Panc1 (cell line): Measurements from ENCODE around the gene SLC2A1. TPM values are rescaled to one million over a fixed set of nuclear protein-coding genes. Genes with fewer than 3 reads are reported as not detected.

Experiments used
- ATAC-seq: fragments of 200-7000 bp; cut with Tn5 transposase; 2 replicates; pipeline ENCODE4 v1.9.1; 2020; ENCODE audit warnings: mild to moderate bottlenecking, moderate library complexity
- BruUV-seq: library from RNA; stranded (reverse); fragments of 400-500 nt; replicated peaks from 2 replicates; lab custom pipeline; 2021; lab: Mats Ljungman, UMichigan
- CTCF ChIA-PET: fragments of 300-600 bp; sonication (Branson Sonifier 250); formaldehyde crosslinking; loops from one replicate; lab custom pipeline; 2022; ENCODE audit warnings: antibody characterized with exemption; lab: Charles Lee
- POLR2A ChIA-PET: fragments of 300-600 bp; sonication (Branson Sonifier 250); formaldehyde crosslinking; loops from one replicate; lab custom pipeline; 2022; ENCODE audit warnings: antibody characterized with exemption; lab: Charles Lee
- DNase-seq: peaks from one replicate; pipeline ENCODE4 v3.0.0-alpha.2; 2010; ENCODE audit warnings: low read depth, low spot score
- H3K27ac ChIP-seq: 2 replicates; pipeline ENCODE4 v1.5.1; 2011; ENCODE audit warnings: mild to moderate bottlenecking, low read length, inconsistent platforms
- H3K27me3 ChIP-seq: fragments of 200-500 bp; sonication (Bioruptor generic); 2 replicates; pipeline ENCODE4 v1.6.0; 2014; ENCODE audit warnings: low read length, inconsistent platforms; ENCODE audit not compliant: control insufficient read depth, insufficient read depth
- H3K36me3 ChIP-seq: fragments of 200-500 bp; sonication (Bioruptor generic); 2 replicates; pipeline ENCODE4 v1.5.1; 2014; ENCODE audit warnings: inconsistent platforms, mild to moderate bottlenecking, low read length, moderate library complexity; ENCODE audit not compliant: control insufficient read depth, insufficient read depth
- H3K4me1 ChIP-seq: 2 replicates; pipeline ENCODE4 v1.5.1; 2011; ENCODE audit warnings: inconsistent platforms, mild to moderate bottlenecking, low read length, moderate library complexity; ENCODE audit not compliant: control insufficient read depth, insufficient read depth
- H3K4me3 ChIP-seq, 2 experiments: 2 replicates each; pipeline ENCODE4 v1.5.1; 2011 to 2012; ENCODE audit warnings: low read depth in 2 of 2, low read length in 2 of 2, mild to moderate bottlenecking in 2 of 2, inconsistent platforms in 1 of 2, moderate library complexity in 1 of 2
- H3K9me3 ChIP-seq: fragments of 200-500 bp; sonication (Bioruptor generic); 2 replicates; pipeline ENCODE4 v1.5.1; 2014; ENCODE audit warnings: low read depth, mild to moderate bottlenecking, inconsistent platforms, low read length, moderate library complexity; ENCODE audit not compliant: control insufficient read depth, insufficient read depth
- POLR2AphosphoS5 ChIP-seq: IDR thresholded peaks from 2 replicates; pipeline ENCODE4 v1.6.1; 2012; ENCODE audit warnings: mild to moderate bottlenecking, low read depth, low read length, moderate library complexity
- REST ChIP-seq, 2 experiments: IDR thresholded peaks; 2 replicates each; pipeline ENCODE4 v1.6.1; 2011 to 2012; ENCODE audit warnings: low read depth in 2 of 2, control low read depth in 1 of 2, low read length in 1 of 2, mild to moderate bottlenecking in 1 of 2, moderate library complexity in 1 of 2; ENCODE audit not compliant: insufficient read depth in 1 of 2
- SIN3A ChIP-seq: IDR thresholded peaks from 2 replicates; pipeline ENCODE4 v1.6.1; 2012; ENCODE audit warnings: low read depth, mild to moderate bottlenecking, low read length, moderate library complexity, borderline replicate concordance; ENCODE audit not compliant: insufficient read depth
- TCF7L2 ChIP-seq: IDR thresholded peaks from 2 replicates; pipeline ENCODE4 v1.6.1; 2011; ENCODE audit warnings: mild to moderate bottlenecking, low read depth, low read length, inconsistent platforms
- in situ Hi-C: cut with HindIII; loops from 2 replicates; pipeline ENCODE4 v1.10.0; 2016; ENCODE audit warnings: low sequenced_read_pairs, low pct_unique_long_range_greater_than_20kb
- intact Hi-C: fragments of 100-400 bp; cut with micrococcal nuclease; formaldehyde crosslinking; loops from one replicate; pipeline ENCODE4 v1.10.0; 2022; ENCODE audit not compliant: unreplicated experiment
- total RNA-seq: library from RNA; stranded (reverse); gene quantifications from one replicate; pipeline ENCODE4 v1.2.1, GENCODE V29; 2021; ENCODE audit not compliant: unreplicated experiment
- TF ChIP-seq, protein P1 (sequence below): fragments of 450-650 bp; IDR thresholded peaks from 2 replicates; pipeline ENCODE4 v1.5.1; 2017; ENCODE audit warnings: mild to moderate bottlenecking

SLC2A1 gene
- total RNA-seq, 1 experiment from 2014 or later: 32.9 TPM

DNA sequence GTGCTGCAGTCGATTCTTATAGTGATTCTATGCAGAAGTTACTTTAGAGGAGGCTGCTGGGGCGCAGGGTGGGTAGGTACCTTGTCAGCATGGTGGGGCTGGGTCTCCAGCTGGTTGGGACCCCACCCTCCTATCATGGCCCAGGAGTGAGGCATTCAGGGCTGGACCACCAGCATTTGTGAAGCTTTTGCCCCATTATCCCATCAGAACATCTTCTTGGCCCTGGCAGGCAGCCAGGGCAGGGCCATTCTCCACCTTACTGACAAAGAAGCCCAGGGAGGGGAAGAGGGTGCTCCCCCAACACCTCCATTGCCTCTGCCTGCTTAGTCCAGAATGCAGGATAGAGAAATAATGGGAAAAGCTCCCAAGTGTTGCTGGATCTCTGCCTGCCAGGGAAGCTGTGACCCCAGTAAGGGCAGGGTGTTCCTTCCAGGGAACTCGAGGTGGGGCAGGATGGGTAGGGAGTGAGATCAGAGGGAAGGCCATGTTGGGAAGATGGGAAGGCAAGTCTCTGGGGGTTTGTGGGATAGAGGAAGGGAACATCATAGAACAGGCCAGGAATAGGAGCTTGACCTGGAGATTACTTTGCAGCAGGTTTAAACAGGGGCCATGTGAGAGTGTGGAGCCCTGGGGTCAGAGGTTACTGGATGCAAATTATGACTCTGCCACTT is 16.2 kb upstream of the SLC2A1 start:
- intact Hi-C loops: no loop called here
- no peak for TF ChIP-seq REST (IDR thresholded peaks at IDR 0.05; ENCODE audit: insufficient read depth in 1 of 2, low read depth in 2 of 2, low read length in 1 of 2)
- no peak for TF ChIP-seq SIN3A
- no peak for TF ChIP-seq TCF7L2
- no peak for TF ChIP-seq POLR2AphosphoS5
- TF ChIP-seq, protein P1, sequence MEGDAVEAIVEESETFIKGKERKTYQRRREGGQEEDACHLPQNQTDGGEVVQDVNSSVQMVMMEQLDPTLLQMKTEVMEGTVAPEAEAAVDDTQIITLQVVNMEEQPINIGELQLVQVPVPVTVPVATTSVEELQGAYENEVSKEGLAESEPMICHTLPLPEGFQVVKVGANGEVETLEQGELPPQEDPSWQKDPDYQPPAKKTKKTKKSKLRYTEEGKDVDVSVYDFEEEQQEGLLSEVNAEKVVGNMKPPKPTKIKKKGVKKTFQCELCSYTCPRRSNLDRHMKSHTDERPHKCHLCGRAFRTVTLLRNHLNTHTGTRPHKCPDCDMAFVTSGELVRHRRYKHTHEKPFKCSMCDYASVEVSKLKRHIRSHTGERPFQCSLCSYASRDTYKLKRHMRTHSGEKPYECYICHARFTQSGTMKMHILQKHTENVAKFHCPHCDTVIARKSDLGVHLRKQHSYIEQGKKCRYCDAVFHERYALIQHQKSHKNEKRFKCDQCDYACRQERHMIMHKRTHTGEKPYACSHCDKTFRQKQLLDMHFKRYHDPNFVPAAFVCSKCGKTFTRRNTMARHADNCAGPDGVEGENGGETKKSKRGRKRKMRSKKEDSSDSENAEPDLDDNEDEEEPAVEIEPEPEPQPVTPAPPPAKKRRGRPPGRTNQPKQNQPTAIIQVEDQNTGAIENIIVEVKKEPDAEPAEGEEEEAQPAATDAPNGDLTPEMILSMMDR: no peak
- H3K9me3 ChIP-seq: no peaks in the 10 kb centered on the region
- BruUV-seq: no TSS peak
- no peak overlapping the region for H3K27ac ChIP-seq
- ATAC-seq (no peak), DNase-seq (no peak)
- ChIA-PET POLR2A (interaction anchor here (0.6 kb wide), 1 partner anchor 296 kb away, joined by 5 read pairs; no protein-coding TSS in a partner anchor), CTCF (no interaction called here)
- no peaks in the 10 kb centered on the region for H3K36me3 ChIP-seq
- H3K4me3 ChIP-seq: no peak overlapping the region
- no peaks in the 10 kb centered on the region for H3K4me1 ChIP-seq
- no peaks in the 10 kb centered on the region for H3K27me3 ChIP-seq
- in situ Hi-C loops: no loop called here

DNA sequence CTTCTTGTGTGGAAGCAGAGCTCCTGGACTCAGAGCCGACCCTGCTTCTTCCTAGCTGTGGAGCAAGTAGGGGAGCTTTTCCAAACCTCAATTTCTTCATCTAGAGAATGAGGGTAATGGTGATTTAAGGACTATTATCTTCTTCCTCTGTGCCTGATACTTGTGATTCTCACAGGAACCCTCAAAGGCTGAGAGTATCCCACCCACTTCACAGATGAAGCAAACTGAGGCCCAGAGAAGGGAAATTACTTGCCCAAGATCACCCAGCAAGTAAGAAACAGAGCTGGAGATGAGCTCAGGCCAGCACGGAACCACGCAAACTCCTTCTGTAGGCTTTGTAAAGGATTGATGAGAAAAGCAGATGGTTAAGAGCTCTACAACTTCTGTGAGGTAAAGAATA is 15.1 kb upstream of the SLC2A1 start:
- CTCF ChIA-PET: no interaction called here

More for the DNA sequence above, 15.1 kb upstream of the SLC2A1 start:
- no peak overlapping the region for H3K4me3 ChIP-seq
- H3K36me3 ChIP-seq: no peaks in the 10 kb centered on the region
- POLR2A ChIA-PET: interaction anchor here (0.6 kb wide), 1 partner anchor 94 kb away, joined by 6 read pairs; no protein-coding TSS in a partner anchor
- in situ Hi-C loops (no loop called here), intact Hi-C loops (no loop called here)
- no peaks in the 10 kb centered on the region for H3K27me3 ChIP-seq
- BruUV-seq: no TSS peak
- DNase-seq (no peak), ATAC-seq (no peak)
- no peaks in the 10 kb centered on the region for H3K4me1 ChIP-seq
- no peak overlapping the region for H3K27ac ChIP-seq
- TF ChIP-seq POLR2AphosphoS5 (no peak), REST (IDR thresholded peaks at IDR 0.05; ENCODE audit: insufficient read depth in 1 of 2, low read depth in 2 of 2, low read length in 1 of 2) (no peak), TCF7L2 (no peak), SIN3A (no peak)
- TF ChIP-seq, protein P1: no peak
- no peaks in the 10 kb centered on the region for H3K9me3 ChIP-seq
